ENCODE data around the gene COMMD1.

Gene COMMD1

GRCh38 chr2:62181843-62182242 lies 276.4 kb downstream of the COMMD1 start:
- H3K4me3 ChIP-seq (ENCODE audit: control insufficient read depth, low read depth, low read length) = no peak overlapping the region
- no peak for DNase-seq (ENCODE audit: low read depth)
- TF ChIP-seq CTCF (conservative IDR thresholded peaks at IDR 0.05; ENCODE audit: control insufficient read depth, insufficient read depth, low read depth, low read length) = no peak

DNA sequence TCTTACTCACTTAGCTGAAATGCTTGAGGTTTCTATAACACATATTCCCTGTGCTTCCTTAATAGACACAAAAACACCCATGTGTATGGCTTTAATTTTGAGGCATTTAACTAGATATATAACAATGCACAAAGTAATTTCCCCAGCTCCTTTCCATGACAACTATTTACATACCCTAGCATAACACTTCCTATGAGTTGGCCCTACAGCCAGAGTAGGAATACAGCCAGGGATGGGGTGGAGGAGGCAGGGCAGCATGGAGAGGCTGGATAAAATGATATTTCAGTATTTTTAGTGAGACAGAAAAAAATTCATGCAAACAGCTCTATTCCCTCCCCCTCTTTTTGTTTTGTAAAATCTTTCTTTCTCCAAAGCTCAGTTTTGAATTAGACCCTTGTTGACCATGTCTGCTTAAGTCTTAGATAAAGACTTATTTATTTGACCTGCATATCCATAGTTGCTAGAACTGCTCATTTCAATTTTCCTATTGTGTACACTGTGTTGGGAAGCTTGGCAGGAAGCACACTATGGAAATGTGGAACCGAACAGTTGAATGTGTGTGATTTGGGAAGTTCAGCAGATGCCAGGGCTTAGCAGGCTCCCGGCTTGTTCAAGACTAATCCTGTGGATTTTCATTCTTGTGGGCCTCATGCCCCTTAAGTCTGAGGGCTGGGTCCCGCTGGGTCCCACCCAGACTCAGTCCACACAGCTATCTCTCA lies 279.2 kb downstream of the COMMD1 start:
- DNase-seq (ENCODE audit: low read depth) = no peak
- TF ChIP-seq CTCF (conservative IDR thresholded peaks at IDR 0.05; ENCODE audit: control insufficient read depth, insufficient read depth, low read depth, low read length) = no peak
- H3K4me3 ChIP-seq (ENCODE audit: control insufficient read depth, low read depth, low read length) = no peak overlapping the region
